ENCODE measurements around the gene KLK13. TPM values are rescaled to one million over a fixed set of nuclear protein-coding genes. Genes with fewer than 3 reads are reported as not detected.

The KLK13 gene
- total RNA-seq, 2 experiments from 2014 or later = not detected

DNA sequence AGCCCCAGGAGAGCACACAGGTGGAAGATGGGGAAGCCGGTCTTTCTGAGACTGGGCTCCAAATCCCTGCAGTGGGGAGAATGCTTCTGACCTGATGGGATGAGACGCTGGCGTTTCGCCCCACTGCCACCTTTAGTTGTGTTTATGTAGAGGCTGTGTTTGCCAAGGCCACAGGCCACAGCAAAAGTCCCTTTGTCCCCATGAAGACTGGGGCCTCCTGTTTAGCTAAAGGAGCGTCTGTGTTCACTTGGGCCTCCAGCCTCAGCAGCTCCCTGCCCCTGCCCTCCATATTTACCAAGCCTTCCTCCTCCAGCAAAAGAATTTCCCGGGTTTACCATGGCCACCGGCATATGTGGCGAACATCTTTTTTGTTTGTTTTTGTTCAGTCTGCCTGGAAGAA, 28.2 kb upstream of the KLK13 start:
- Histone ChIP-seq H3K27me3 (ENCODE audit: control insufficient read depth in 1 of 2, insufficient read depth in 2 of 2, low read length in 2 of 2) (no peaks in the 10 kb centered on the region), H3K4me1 (ENCODE audit: insufficient read depth, low read length) (peaks cover 13% of the 10 kb centered on the region), H3K9me3 (ENCODE audit: control insufficient read depth in 1 of 2, insufficient read depth in 1 of 2, low read length in 2 of 2) (no peaks in the 10 kb centered on the region), H3K4me3 (ENCODE audit: low read length) (no peak overlapping the region), H3K36me3 (ENCODE audit: insufficient read depth, low read length) (peaks cover 5% of the 10 kb centered on the region), H3K27ac (ENCODE audit: low read depth in 1 of 2, low read length in 2 of 2) (no peak overlapping the region)
- H3K27ac Mint-ChIP-seq = no peak overlapping the region
- peaks cover 16% of the 10 kb centered on the region for H3K36me3 Mint-ChIP-seq (ENCODE audit: low read depth)
- POLR2A ChIA-PET = no interaction called here
- DNase-seq (no peak), ATAC-seq (ENCODE audit: poor library complexity) (no peak)
- H3K4me1 Mint-ChIP-seq (ENCODE audit: low read depth) = peaks cover 10% of the 10 kb centered on the region
- no peaks in the 10 kb centered on the region for H3K9me3 Mint-ChIP-seq
- TF ChIP-seq, protein P1, sequence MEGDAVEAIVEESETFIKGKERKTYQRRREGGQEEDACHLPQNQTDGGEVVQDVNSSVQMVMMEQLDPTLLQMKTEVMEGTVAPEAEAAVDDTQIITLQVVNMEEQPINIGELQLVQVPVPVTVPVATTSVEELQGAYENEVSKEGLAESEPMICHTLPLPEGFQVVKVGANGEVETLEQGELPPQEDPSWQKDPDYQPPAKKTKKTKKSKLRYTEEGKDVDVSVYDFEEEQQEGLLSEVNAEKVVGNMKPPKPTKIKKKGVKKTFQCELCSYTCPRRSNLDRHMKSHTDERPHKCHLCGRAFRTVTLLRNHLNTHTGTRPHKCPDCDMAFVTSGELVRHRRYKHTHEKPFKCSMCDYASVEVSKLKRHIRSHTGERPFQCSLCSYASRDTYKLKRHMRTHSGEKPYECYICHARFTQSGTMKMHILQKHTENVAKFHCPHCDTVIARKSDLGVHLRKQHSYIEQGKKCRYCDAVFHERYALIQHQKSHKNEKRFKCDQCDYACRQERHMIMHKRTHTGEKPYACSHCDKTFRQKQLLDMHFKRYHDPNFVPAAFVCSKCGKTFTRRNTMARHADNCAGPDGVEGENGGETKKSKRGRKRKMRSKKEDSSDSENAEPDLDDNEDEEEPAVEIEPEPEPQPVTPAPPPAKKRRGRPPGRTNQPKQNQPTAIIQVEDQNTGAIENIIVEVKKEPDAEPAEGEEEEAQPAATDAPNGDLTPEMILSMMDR (IDR thresholded peaks at IDR 0.05) = no peak
- H3K4me3 Mint-ChIP-seq = no peak overlapping the region
- CTCF ChIA-PET = no interaction called here
- no peaks in the 10 kb centered on the region for H3K27me3 Mint-ChIP-seq
- intact Hi-C loops (cut with DNase I, micrococcal nuclease) = no loop called here

DNA sequence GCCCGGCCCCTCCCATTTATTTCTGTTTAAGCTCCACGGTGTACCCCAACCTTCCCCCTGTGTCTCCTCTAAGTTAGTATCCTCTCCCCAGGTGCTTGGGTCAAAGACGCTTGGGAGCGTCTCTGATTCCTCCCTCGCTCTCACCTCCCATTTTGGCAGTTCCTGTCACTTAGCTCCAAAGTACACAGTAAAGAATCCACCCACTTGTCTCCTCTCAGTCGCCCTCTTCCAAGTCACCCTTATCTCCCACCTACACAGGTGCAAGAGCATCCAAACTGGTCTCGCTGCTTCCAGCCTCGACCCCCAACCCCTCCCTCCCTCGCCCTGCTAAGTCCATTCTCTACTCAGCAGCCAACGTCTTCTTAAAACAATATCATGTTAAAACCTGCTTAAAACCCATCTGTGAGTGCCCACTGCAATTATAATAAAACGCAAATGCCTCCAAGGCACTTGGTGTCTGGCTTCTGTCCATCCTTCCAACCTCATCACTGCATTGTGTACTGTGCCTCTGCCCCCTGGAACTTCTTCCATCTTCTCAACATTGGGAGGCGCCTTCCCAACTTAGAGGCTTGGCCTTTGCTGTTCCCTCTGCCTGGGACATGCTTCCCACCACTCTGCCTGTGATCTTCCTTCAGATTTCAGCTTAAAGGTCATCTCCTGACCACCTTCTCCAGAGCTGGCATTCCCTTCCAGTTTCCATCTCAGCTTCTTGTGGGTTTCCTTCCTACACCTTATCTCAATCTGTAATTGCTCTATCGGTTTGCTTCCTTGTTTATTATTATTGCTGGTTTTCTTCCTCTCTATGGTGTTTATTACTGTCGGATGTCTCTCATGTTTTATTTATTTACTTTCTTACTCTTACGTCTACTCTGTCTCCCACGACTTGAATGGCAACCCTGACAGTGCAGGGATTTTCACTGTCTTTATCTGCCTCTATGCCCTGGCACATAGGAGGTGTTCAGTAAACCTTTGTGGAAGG, 27.3 kb upstream of the KLK13 start:
- Mint-ChIP-seq H3K36me3 (ENCODE audit: low read depth) (peaks cover 7% of the 10 kb centered on the region), H3K4me3 (no peak overlapping the region), H3K9me3 (no peaks in the 10 kb centered on the region), H3K4me1 (ENCODE audit: low read depth) (peaks cover 7% of the 10 kb centered on the region), H3K27me3 (no peaks in the 10 kb centered on the region), H3K27ac (no peak overlapping the region)
- Histone ChIP-seq H3K9me3 (ENCODE audit: control insufficient read depth in 1 of 2, insufficient read depth in 1 of 2, low read length in 2 of 2) (no peaks in the 10 kb centered on the region), H3K36me3 (ENCODE audit: insufficient read depth, low read length) (no peaks in the 10 kb centered on the region), H3K27ac (ENCODE audit: low read depth in 1 of 2, low read length in 2 of 2) (no peak overlapping the region), H3K27me3 (ENCODE audit: control insufficient read depth in 1 of 2, insufficient read depth in 2 of 2, low read length in 2 of 2) (no peaks in the 10 kb centered on the region), H3K4me1 (ENCODE audit: insufficient read depth, low read length) (peaks cover 6% of the 10 kb centered on the region), H3K4me3 (ENCODE audit: low read length) (no peak overlapping the region)
- intact Hi-C loops (cut with DNase I, micrococcal nuclease) = no loop called here
- CTCF ChIA-PET = no interaction called here
- TF ChIP-seq, protein P1 (IDR thresholded peaks at IDR 0.05) = no peak
- ATAC-seq (ENCODE audit: poor library complexity) (no peak), DNase-seq (no peak)
- POLR2A ChIA-PET = no interaction called here

GRCh38 chr19:51091126-51091525, 26.2 kb upstream of the KLK13 start:
- ATAC-seq (ENCODE audit: poor library complexity) (no peak), DNase-seq (no peak)
- TF ChIP-seq, protein P1 (IDR thresholded peaks at IDR 0.05) = no peak
- Histone ChIP-seq H3K9me3 (ENCODE audit: control insufficient read depth in 1 of 2, insufficient read depth in 1 of 2, low read length in 2 of 2) (no peaks in the 10 kb centered on the region), H3K27ac (ENCODE audit: low read depth in 1 of 2, low read length in 2 of 2) (no peak overlapping the region), H3K36me3 (ENCODE audit: insufficient read depth, low read length) (no peaks in the 10 kb centered on the region), H3K4me3 (ENCODE audit: low read length) (no peak overlapping the region), H3K4me1 (ENCODE audit: insufficient read depth, low read length) (no peaks in the 10 kb centered on the region), H3K27me3 (ENCODE audit: control insufficient read depth in 1 of 2, insufficient read depth in 2 of 2, low read length in 2 of 2) (no peaks in the 10 kb centered on the region)
- H3K27me3 Mint-ChIP-seq = no peaks in the 10 kb centered on the region
- no peaks in the 10 kb centered on the region for H3K4me1 Mint-ChIP-seq (ENCODE audit: low read depth)
- intact Hi-C loops (cut with DNase I, micrococcal nuclease) = no loop called here
- no peak overlapping the region for H3K27ac Mint-ChIP-seq
- H3K9me3 Mint-ChIP-seq = no peaks in the 10 kb centered on the region
- H3K36me3 Mint-ChIP-seq (ENCODE audit: low read depth) = no peaks in the 10 kb centered on the region
- CTCF ChIA-PET = no interaction called here
- H3K4me3 Mint-ChIP-seq = no peak overlapping the region
- POLR2A ChIA-PET = no interaction called here

Measured in CD4-positive, alpha-beta T cell (primary cell).